Cortex of kidney (tissue), 1 donor: ENCODE results near the gene TNNI2.
"Not testable (repeated sequence)": the region's sequence is repeated elsewhere in the genome, so short reads cannot be mapped to it uniquely, and the experiment has no call there.

Source experiments
- DNase-seq: peaks from one replicate; lab custom pipeline; 2025; lab: John Stamatoyannopoulos, UW

The TNNI2 gene

DNA sequence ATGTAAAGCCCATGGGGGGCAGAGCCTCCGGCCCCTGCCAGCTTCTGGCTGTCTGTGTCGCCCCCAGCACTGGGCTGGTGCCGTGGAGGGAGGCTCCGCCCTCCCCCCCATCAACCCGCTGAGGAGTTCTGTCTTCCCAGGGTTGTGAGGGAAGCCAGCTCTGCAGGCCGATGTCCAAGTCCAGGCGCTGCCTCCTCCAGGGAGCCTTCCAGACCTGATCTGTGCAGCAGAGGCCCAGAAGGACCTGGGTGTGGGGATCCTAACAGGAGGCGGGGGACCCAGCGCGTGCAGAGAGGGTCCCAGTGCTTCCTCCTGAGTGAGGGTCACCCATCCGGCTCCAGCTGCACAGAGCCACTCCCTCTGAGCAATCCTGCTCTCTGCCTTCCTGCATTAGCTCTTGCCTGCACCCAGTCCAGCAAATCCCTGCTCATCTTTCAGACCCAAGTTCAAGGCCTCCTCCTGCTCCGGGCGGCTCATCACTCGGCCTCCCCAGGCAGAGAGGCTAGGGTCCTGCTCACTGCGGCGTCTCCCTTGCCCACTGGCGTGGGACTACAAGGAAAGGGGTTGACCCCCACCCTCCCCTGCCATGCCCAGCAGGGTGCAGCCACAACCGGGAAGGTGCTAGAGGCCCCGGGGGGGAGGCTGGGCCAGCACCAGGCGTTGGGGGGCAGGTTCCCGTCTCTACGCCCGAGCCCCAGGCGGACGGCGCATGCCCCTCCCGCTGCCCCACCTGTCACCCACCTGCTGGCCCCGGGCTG is 36.5 kb downstream of the TNNI2 start:
- no peak for DNase-seq

GRCh38 chr11:1875851-1876301 is 37.1 kb downstream of the TNNI2 start:
- not testable (repeated sequence) for DNase-seq

DNA sequence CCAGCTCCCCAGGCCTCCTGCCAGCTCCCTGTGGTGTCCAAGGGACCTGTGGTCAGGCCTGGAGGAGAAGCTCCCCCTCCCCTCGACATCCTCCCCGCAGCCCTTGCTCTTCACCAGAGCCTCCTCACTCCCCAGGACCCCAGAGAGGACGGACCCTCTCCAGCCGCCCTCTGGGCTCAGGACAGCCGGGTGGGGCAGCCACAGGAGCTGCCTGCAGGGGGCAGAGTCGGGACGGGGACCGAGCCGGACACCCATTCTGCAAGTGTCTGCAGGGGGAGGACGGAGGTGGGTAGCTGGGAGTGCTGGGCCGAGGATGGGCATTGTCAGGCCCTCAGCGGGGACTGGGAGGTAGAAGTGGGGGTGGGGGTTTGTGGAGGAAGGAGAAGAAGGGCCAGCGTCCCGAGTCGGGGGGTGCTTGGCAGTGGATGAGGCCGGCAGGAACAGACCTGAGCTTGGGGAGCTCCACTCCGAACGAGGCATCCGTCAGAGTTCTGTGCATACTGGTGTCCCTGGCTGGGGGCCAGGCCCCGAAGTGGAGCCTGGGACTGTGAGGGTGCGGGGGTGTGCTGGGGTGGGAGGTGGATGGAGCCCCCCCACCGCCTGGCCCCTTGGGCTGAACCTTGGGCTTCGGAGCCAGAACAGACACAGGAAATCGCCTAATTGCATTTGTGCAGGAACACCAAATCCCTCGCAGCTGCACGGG is 37.7 kb downstream of the TNNI2 start:
- no peak for DNase-seq

- DNase-seq, result no peak
Measured at GRCh38 chr11:1877211-1878136, 38.7 kb downstream of the TNNI2 start.

GRCh38 chr11:1878137-1879031 is 39.6 kb downstream of the TNNI2 start:
- DNase-seq, result no peak

- no peak for DNase-seq
Measured at GRCh38 chr11:1879342-1879940, 40.7 kb downstream of the TNNI2 start.

GRCh38 chr11:1879941-1880720 is 41.4 kb downstream of the TNNI2 start:
- no peak for DNase-seq

DNA sequence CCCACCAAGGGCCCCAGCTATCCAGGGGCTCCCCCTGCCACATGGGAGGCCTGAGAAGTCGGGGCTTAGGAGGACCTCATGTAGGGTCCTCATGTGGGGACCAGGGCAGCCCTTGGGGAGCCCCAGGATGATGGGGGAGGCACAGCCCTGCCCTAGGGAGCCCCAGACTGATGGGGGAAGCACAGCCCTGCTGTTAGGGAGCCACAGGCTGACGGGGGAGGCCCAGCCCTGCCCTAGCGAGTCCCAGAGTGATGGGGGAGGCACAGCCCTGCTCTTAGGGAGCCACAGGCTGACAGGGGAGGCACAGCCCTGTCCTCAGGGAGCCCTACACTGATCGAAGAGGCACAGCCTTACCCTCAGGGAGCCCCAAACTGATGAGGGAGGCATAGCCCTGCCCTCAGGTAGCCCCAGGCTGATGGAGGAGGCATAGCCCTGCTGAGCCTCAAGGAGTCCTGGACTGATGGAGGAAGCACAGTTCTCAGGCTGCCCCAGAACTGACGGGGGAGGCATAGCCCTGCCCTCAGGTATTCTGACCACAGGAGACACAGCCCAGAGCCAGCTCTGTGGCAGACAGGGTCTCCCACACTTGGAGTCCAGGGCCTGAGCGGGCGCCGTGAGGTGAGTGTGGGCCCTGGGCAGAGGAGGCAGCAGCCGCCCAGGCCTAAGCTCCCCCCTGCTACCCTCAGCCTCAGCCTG is 42.1 kb downstream of the TNNI2 start:
- DNase-seq, result no peak

DNA sequence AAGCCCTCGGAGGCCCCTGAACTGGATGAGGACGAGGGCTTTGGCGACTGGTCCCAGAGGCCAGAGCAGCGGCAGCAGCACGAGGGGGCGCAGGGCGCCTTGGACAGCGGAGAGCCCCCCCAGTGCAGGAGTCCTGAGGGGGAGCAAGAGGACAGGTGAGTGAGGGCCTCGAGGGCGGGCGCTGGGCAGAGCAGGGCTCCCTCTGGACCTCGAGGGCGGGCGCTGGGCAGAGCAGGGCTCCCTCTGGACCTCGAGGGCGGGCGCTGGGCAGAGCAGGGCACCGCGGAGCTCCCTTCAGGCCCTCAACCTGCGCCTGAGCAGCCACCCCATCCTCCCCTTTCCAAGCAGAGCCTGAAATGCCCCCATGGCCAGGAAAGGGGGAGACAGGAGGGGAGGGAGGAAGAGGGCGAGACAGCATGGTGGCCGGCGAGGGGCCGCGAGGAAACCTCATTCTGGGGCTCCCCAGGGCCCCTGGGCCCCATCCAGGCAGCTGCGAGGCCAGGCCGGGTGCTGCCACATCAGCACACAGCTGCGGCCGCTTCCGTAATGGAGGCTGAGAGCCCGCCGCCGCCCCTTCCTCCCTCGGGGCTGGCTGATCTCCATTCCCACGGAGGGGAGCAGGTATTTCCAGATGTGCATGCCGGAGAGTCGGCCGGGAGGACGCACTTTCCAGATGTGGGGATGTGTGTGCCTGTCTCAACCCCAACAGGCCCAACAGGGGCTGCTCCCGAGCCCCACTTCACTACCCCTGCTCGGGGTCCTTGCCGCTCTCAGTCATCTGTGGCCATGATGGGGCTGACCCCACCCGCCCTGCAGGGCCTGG is 42.9 kb downstream of the TNNI2 start:
- DNase-seq, result no peak

- DNase-seq, result no peak
Measured at GRCh38 chr11:1882265-1883238, 43.8 kb downstream of the TNNI2 start.

DNA sequence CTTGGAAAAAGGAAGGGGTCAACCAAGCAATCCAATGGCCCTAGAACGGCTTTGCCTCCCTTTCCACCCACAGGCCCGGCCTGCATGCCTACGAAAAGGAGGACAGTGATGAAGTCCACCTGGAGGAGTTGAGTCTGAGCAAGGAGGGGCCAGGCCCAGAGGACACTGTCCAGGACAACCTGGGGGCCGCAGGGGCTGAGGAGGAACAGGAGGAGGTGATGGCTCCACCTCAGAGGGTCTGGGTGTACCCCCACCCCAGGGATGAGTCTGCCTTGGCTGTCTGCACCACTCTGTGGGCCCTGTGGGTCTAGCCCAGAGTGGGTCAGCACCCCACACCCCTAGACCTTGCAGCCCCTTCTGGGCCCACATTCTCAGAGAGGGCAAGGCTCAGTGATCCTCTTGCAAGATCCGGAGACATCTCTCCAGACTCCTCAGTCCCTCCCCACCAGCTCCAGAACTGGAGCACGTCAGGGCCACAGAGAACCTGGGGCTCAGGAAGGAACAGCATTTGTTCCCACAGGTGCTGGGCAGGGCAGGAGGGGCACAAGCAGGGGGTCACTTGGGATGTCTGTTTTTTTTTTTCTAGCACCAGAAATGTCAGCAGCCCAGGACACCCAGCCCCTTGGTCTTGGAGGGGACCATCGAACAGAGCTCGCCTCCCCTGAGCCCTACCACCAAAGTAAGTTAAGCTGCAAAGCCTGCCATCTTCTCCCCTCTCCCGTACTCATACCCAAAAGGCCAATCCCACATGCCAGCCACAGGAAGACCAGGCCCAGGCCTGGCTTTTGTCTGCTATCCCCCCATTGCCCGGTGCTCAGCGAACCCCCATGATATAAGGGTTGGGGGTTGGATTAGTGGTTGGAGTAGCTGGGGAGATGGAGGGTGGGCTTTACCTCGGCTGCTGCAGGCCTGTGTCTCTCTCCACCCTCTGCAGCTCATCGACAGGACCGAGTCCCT is 44.8 kb downstream of the TNNI2 start:
- DNase-seq, result no peak

DNA sequence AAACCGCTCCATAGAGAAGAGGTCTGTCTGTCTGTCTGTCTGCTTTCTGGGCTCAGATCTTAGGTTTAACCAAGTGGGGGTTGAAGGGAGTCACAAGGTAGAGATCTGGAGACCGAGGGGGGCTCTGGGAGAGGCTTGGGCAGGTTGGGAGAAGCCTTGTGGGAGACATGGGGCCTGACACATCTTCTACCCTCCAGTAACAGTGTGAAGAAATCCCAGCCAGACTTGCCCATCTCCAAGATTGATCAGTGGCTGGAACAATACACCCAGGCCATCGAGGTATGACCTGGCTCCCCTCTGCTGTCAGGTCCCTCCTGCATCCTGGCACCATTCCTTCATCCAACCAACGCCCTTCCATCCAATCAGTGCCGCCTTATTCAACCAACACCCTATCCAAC is 45.5 kb downstream of the TNNI2 start:
- no peak for DNase-seq

DNA sequence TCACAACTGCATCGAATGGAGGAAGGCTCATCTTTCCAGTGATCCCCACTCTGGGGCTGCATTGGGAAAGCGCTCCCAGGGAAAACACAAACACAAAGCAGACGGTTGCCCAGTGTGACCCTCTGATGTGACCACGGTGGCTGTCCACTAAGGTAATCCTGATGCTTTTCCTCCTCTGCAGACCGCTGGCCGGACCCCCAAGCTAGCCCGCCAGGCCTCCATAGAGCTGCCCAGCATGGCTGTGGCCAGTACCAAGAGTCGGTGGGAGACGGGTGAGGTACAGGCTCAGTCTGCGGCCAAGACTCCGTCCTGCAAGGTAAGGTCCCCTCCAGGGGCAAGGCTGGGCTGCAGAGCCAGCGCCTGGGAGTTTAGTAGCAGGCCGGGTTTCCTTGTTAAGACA is 47.8 kb downstream of the TNNI2 start:
- DNase-seq, result not testable (repeated sequence)

GRCh38 chr11:1887451-1888346 is 48.9 kb downstream of the TNNI2 start:
- DNase-seq, result no peak

GRCh38 chr11:1888347-1888753 is 49.6 kb downstream of the TNNI2 start:
- DNase-seq, result no peak
